GM19240 (cell line): ENCODE measurements around the gene SERTM2.

Experiments
- DNase-seq: peaks from one replicate; pipeline ENCODE4 v3.0.0; 2011; ENCODE audit warnings: low spot score; ENCODE audit not compliant: insufficient read length

Gene SERTM2

GRCh38 chrX:111555406-111555958, 44.0 kb downstream of the SERTM2 start:
- no peak for DNase-seq

- no peak for DNase-seq
Measured at GRCh38 chrX:111560801-111561200, 49.4 kb downstream of the SERTM2 start.

GRCh38 chrX:111561851-111562250, 50.4 kb downstream of the SERTM2 start:
- DNase-seq, result no peak

DNA sequence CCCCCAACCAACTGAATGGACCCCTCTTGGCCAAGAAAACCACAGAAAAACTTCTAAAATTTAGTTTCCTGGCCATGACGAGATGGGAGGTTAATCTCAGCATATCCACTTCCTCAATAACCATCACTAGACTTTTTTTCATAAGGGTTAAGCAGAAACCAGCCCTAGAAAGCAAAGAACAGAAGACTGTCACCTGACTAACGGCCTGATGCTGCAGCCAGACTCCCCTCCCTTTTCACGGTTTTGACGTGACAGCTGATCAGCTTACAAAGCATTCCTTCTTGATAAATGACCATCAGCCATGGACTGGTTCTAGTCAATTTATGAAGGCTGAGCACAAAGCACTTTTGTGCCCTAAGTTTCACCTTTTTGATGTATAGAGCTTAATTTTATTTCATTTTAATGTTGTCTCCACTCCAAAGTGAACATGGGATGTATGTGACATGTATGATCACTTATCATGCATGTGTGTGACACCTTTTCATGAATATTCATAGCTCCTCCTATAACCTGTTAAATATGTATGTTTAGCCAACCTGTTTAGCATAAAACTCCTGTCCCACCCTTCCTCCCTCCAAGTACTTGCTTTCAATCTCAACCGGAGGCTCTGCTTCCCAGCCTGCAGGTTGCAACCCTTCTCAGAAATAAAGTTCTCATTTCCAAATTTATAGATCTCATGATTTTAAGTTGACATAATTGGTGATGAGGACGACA, 56.3 kb downstream of the SERTM2 start:
- no peak for DNase-seq

DNA sequence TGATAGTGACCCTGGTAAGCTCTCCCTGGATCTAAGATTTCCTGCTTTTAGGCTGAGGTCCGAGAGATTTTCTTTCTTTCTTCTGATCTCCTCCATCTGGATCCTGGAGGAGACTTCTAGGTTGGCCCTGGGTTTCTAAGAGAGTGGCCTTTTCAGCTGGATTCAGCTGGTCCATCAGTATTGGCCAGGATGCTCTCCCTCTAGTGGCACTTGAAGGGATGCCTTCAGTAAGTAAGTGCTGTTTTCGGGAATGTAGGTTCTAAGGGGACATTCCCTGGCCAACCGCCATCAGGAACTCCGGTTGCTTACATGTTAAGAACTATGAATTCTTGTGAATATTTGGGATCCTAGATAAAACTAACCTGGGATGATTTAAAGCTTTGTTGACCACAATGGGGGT, 56.9 kb downstream of the SERTM2 start:
- DNase-seq, result no peak

GRCh38 chrX:111568817-111569216, 57.4 kb downstream of the SERTM2 start:
- no peak for DNase-seq
